Upper lobe of left lung (tissue), 4 donors: ENCODE data around the gene TM4SF1.

ENCODE experiments used
- EP300 ChIP-seq, 4 donors: sonication (generic); formaldehyde crosslinking; IDR thresholded peaks; one replicate each; pipeline ENCODE4 v1.5.1; 2017; ENCODE audit warnings: antibody characterized with exemption in 4 of 4, control low read depth in 2 of 4
- POLR2A ChIP-seq, 4 donors: fragments of 450-650 bp; IDR thresholded peaks; one replicate each; pipeline ENCODE4 v1.5.1; 2016 to 2017; ENCODE audit warnings: antibody characterized with exemption in 4 of 4, mild to moderate bottlenecking in 2 of 4
- POLR2AphosphoS5 ChIP-seq, 2 donors: sonication (generic); formaldehyde crosslinking; IDR thresholded peaks; one replicate each; pipeline ENCODE4 v1.5.1; 2017; ENCODE audit warnings: antibody characterized with exemption in 2 of 2
- TF ChIP-seq, protein P1 (sequence below), 6 experiments: fragments of 450-650 bp in 4 of 6; fragments of 200-600 bp in 2 of 6; sonication (generic) in 2 of 6; IDR thresholded peaks; one replicate each; pipeline ENCODE4 v1.5.1; 2016 to 2019; ENCODE audit warnings: antibody characterized with exemption in 6 of 6

DNA sequence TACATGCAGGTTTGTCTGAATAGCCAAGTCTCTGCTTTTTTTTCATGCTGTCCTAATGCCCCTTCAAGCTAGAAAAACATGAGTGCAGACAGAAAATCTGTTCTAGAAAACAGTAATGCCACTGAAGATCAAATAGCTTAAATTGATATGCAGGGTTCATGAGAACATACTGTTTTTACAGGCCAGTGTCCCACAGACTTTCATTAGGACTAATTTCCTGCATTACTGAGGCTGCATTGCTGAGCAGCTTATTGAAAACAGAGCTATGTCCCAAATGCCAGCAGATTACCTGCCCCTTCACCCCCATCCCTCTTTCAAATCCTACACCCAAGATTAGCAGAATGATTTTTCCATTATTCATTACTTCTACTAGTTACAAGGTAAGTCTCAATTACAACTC, 44.7 kb downstream of the TM4SF1 start:
- TF ChIP-seq POLR2AphosphoS5 (IDR thresholded peaks at IDR 0.05) (no peak), POLR2A (IDR thresholded peaks at IDR 0.05) (no peak), EP300 (IDR thresholded peaks at IDR 0.05) (no peak)
- TF ChIP-seq, protein P1, sequence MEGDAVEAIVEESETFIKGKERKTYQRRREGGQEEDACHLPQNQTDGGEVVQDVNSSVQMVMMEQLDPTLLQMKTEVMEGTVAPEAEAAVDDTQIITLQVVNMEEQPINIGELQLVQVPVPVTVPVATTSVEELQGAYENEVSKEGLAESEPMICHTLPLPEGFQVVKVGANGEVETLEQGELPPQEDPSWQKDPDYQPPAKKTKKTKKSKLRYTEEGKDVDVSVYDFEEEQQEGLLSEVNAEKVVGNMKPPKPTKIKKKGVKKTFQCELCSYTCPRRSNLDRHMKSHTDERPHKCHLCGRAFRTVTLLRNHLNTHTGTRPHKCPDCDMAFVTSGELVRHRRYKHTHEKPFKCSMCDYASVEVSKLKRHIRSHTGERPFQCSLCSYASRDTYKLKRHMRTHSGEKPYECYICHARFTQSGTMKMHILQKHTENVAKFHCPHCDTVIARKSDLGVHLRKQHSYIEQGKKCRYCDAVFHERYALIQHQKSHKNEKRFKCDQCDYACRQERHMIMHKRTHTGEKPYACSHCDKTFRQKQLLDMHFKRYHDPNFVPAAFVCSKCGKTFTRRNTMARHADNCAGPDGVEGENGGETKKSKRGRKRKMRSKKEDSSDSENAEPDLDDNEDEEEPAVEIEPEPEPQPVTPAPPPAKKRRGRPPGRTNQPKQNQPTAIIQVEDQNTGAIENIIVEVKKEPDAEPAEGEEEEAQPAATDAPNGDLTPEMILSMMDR (IDR thresholded peaks at IDR 0.05) = no peak
